PC-9 (cell line): ENCODE measurements around the gene ZNF562. TPM values are rescaled to one million over a fixed set of nuclear protein-coding genes. Genes with fewer than 3 reads are reported as not detected.
"Not testable (repeated sequence)": the region's sequence is repeated elsewhere in the genome, so short reads cannot be mapped to it uniquely, and the experiment has no call there.

Source experiments
- BruUV-seq: library from RNA; stranded (reverse); fragments of 400-500 nt; replicated peaks from 2 replicates; lab custom pipeline; 2021; lab: Mats Ljungman, UMichigan
- CTCF ChIA-PET: fragments of 300-600 bp; sonication (Branson Sonifier 250); formaldehyde crosslinking; loops from one replicate; lab custom pipeline; 2022; ENCODE audit warnings: antibody characterized with exemption; lab: Charles Lee
- POLR2A ChIA-PET: fragments of 300-600 bp; sonication (Branson Sonifier 250); formaldehyde crosslinking; loops from one replicate; lab custom pipeline; 2022; ENCODE audit warnings: antibody characterized with exemption; ENCODE audit not compliant: unreplicated experiment; lab: Charles Lee
- DNase-seq, 2 experiments: peaks; one replicate each; pipeline versions ENCODE4 v3.0.0 to v3.0.0-alpha.2; 2015 to 2022; ENCODE audit warnings: mixed read lengths in 1 of 2
- H2AFZ ChIP-seq: fragments of 200-600 bp; sonication (generic); 2 replicates; pipeline ENCODE4 v1.8.1; 2017; ENCODE audit warnings: antibody characterized with exemption
- H3F3A ChIP-seq: fragments of 200-600 bp; sonication (generic); 2 replicates; pipeline ENCODE4 v1.8.1; 2017; ENCODE audit warnings: antibody characterized with exemption, mild to moderate bottlenecking, low read depth; ENCODE audit not compliant: insufficient read depth
- H3K27ac ChIP-seq: fragments of 200-600 bp; sonication (generic); 2 replicates; pipeline ENCODE4 v1.6.1; 2016; ENCODE audit warnings: mixed run types
- H3K27me3 ChIP-seq: fragments of 200-600 bp; sonication (generic); 2 replicates; pipeline ENCODE4 v1.6.1; 2016; ENCODE audit warnings: low read depth, mixed run types; ENCODE audit not compliant: insufficient read depth
- H3K36me3 ChIP-seq: fragments of 200-600 bp; sonication (generic); 2 replicates; pipeline ENCODE4 v1.6.1; 2016; ENCODE audit warnings: low read depth, mixed run types
- H3K4me1 ChIP-seq: fragments of 200-600 bp; sonication (generic); replicated peaks from 2 replicates; pipeline ENCODE4 v1.6.1; 2016; ENCODE audit warnings: mixed run types; ENCODE audit not compliant: insufficient read depth
- H3K4me2 ChIP-seq: fragments of 200-600 bp; sonication (generic); 2 replicates; pipeline ENCODE4 v1.6.1; 2017; ENCODE audit warnings: mixed run types
- H3K4me3 ChIP-seq: fragments of 200-600 bp; sonication (generic); 2 replicates; pipeline ENCODE4 v1.6.1; 2016; ENCODE audit warnings: mixed run types
- H3K79me2 ChIP-seq: fragments of 200-600 bp; sonication (generic); 2 replicates; pipeline ENCODE4 v1.6.1; 2017; ENCODE audit warnings: low read depth, mixed run types
- H3K9me2 ChIP-seq: fragments of 200-600 bp; sonication (generic); 2 replicates; pipeline ENCODE4 v1.8.1; 2017; ENCODE audit warnings: mild to moderate bottlenecking; ENCODE audit not compliant: insufficient read depth
- H3K9me3 ChIP-seq: fragments of 200-600 bp; sonication (generic); 2 replicates; pipeline ENCODE4 v1.8.1; 2016; ENCODE audit warnings: low read depth; ENCODE audit not compliant: insufficient read depth
- H4K20me1 ChIP-seq: fragments of 200-600 bp; sonication (generic); 2 replicates; pipeline ENCODE4 v1.8.1; 2017; ENCODE audit not compliant: insufficient read depth
- CTCF ChIP-seq: fragments of 200-600 bp; sonication (generic); conservative IDR thresholded peaks from 2 replicates; pipeline ENCODE4 v1.6.1; 2017; ENCODE audit warnings: mixed run types, antibody characterized with exemption, mild to moderate bottlenecking, moderate library complexity
- EZH2 ChIP-seq: fragments of 200-600 bp; sonication (generic); IDR thresholded peaks from 2 replicates; pipeline ENCODE4 v1.8.0; 2017; ENCODE audit warnings: antibody characterized with exemption, low read depth
- intact Hi-C: fragments of 100-400 bp; cut with micrococcal nuclease; formaldehyde crosslinking; loops from one replicate; pipeline ENCODE4 v1.10.0; 2022; ENCODE audit not compliant: unreplicated experiment
- total RNA-seq: library from RNA; stranded (reverse); gene quantifications from 2 replicates; pipeline ENCODE4 v1.2.3, GENCODE V29; 2021

The ZNF562 gene
- total RNA-seq, 1 experiment from 2014 or later = 26.0 TPM

GRCh38 chr19:9658769-9659168 is 16.1 kb downstream of the ZNF562 start:
- TF ChIP-seq CTCF (no peak), EZH2 (no peak)
- BruUV-seq = no TSS peak

GRCh38 chr19:9653066-9653555 is 21.8 kb downstream of the ZNF562 start:
- H3K4me1 ChIP-seq, H3K9me2 ChIP-seq, intact Hi-C loops, H3F3A ChIP-seq, POLR2A ChIA-PET, H3K4me2 ChIP-seq, H4K20me1 ChIP-seq, H2AFZ ChIP-seq, BruUV-seq, CTCF ChIA-PET, H3K4me3 ChIP-seq, H3K27me3 ChIP-seq, DNase-seq, H3K27ac ChIP-seq: not testable (repeated sequence)
- peaks cover 44% of the 10 kb centered on the region for H3K79me2 ChIP-seq
- peaks cover 81% of the 10 kb centered on the region for H3K36me3 ChIP-seq
- H3K9me3 ChIP-seq = peaks cover 45% of the 10 kb centered on the region

More at GRCh38 chr19:9658769-9659168, 16.1 kb downstream of the ZNF562 start:
- H3K27me3 ChIP-seq = no peaks in the 10 kb centered on the region
- H3K9me3 ChIP-seq = peaks cover 20% of the 10 kb centered on the region
- peaks cover 60% of the 10 kb centered on the region for H3K79me2 ChIP-seq
- intact Hi-C loops = no loop called here
- no peak overlapping the region for H3K4me2 ChIP-seq
- no peak overlapping the region for H2AFZ ChIP-seq
- peaks cover 59% of the 10 kb centered on the region for H3K36me3 ChIP-seq
- ChIA-PET CTCF (no interaction called here), POLR2A (no interaction called here)
- H3K27ac ChIP-seq = no peak overlapping the region
- no peak for DNase-seq
- no peaks in the 10 kb centered on the region for H3F3A ChIP-seq
- H3K4me1 ChIP-seq = no peaks in the 10 kb centered on the region
- H3K4me3 ChIP-seq = no peak overlapping the region
- H4K20me1 ChIP-seq = peaks cover 32% of the 10 kb centered on the region
- H3K9me2 ChIP-seq = no peaks in the 10 kb centered on the region

GRCh38 chr19:9651464-9651863 is 23.4 kb downstream of the ZNF562 start:
- POLR2A ChIA-PET, H3K9me2 ChIP-seq, H3K4me3 ChIP-seq, BruUV-seq, CTCF ChIA-PET, H4K20me1 ChIP-seq, intact Hi-C loops, H3K4me2 ChIP-seq, H3K27me3 ChIP-seq, DNase-seq, H3K27ac ChIP-seq, H3F3A ChIP-seq, H2AFZ ChIP-seq, H3K4me1 ChIP-seq: not testable (repeated sequence)
- peaks cover 54% of the 10 kb centered on the region for H3K79me2 ChIP-seq
- H3K36me3 ChIP-seq = peaks cover 74% of the 10 kb centered on the region
- H3K9me3 ChIP-seq = peaks cover 44% of the 10 kb centered on the region

- peaks cover 46% of the 10 kb centered on the region for H3K79me2 ChIP-seq
- CTCF ChIA-PET = no interaction called here
- peaks cover 67% of the 10 kb centered on the region for H3K36me3 ChIP-seq
- no peak overlapping the region for H3K4me2 ChIP-seq
- H3F3A ChIP-seq = no peaks in the 10 kb centered on the region; the same call in none of the 2 replicates
- H4K20me1 ChIP-seq = peaks cover 6% of the 10 kb centered on the region; the same call in 1 of the 2 replicates
- peak in 1 of 2 experiments; percentile 21 for DNase-seq
- TF ChIP-seq CTCF (no peak), EZH2 (no peak)
- H3K27ac ChIP-seq = no peak overlapping the region
- H3K9me2 ChIP-seq = no peaks in the 10 kb centered on the region
- H3K27me3 ChIP-seq = no peaks in the 10 kb centered on the region
- peaks cover 36% of the 10 kb centered on the region for H3K9me3 ChIP-seq
- H3K4me3 ChIP-seq = no peak overlapping the region
- intact Hi-C loops = no loop called here
- H2AFZ ChIP-seq = no peak overlapping the region
- no peaks in the 10 kb centered on the region for H3K4me1 ChIP-seq
- POLR2A ChIA-PET = no interaction called here
- no TSS peak for BruUV-seq
Observed at GRCh38 chr19:9650345-9650744, 24.6 kb downstream of the ZNF562 start.
